T-helper 22 cell (primary cell): ENCODE measurements around the gene SECISBP2.
"Not testable (repeated sequence)": the region's sequence is repeated elsewhere in the genome, so short reads cannot be mapped to it uniquely, and the experiment has no call there.

Experiments used
- DNase-seq: peaks from one replicate; pipeline ENCODE4 v3.0.0-alpha.2; 2020; ENCODE audit warnings: low read depth

The SECISBP2 gene

DNA sequence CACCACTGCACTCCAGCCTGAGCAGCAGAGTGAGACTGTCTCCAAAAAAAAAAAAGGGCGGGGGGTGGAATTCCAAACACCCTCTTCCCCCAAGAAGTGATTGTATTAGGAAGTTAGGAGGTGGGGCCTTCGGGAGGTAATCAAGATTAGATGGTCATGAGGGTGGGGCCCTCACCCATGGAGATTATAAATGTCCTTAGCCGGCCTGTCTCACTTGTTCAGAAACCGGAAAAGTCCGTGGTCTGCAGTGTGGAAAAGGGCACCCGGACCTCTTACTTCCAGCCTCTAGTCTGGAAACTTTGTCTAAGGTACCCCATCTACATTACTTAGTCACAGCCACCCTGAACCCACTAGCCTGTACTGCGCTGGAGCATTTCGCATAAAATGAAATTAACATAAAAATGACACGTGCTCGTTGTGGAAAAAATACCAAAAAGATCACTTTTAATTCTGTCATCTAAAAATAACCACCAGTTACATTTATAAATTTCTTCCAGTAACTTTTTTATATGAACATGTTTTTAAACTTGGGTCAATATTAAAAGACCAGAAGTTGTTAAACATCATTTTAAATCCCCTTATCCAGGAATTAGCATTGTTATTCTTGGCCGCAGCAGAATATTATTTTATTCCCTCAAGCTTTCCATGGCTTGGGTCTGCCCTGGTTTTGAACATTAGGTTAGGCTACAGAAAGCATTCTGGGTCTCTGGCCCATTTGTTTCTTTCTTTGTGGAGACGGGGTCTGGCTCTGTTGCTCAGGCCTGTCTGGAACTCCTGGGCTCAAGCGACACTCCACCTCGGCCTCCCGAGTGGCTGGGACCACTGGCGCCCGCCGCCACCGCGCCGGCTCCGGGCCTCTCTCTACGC, 8.5 kb upstream of the SECISBP2 start:
- DNase-seq: no peak

DNA sequence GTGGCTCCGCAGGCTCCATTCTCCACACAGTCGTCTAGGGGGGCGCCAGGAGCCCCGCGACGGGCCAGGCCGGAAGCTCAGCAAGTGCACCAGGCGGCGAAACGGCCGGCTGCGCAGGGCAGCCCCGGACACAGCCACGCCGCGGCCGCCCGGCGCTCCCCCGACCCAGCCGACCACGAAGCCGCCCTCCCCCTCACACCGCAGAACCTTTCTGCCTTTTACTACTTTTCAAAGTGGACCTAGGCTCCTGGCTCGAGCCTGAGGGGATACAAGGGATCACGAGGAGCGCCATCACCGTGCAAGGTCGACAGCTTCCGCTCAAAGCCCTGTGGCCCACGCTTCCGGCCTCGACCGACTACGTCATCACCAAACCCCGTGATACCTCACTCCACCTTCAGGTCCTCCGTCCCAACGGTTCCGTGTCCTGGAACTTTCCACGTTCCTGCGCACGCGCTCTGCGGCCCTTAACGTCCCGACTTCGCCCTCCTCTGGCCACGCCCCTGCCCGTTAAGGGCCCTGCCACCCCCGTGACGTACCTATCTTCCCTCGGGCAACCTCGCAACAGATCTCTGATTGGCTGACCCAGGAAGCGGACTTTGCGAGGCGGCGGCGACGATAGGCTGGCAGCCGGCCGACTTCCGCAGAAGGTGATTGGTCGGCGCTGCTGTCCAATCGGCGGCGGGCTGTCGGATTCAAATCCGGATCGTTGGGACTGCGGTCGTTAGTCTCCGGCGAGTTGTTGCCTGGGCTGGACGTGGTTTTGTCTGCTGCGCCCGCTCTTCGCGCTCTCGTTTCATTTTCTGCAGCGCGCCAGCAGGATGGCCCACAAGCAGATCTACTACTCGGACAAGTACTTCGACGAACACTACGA, 7.6 kb upstream of the SECISBP2 start, which contains the start of gene CKS2:
TSS of gene CKS2 (plus strand) at position 721 of the 871 bp plus-strand sequence. CDS start at position 819, 98 bp downstream.
- peak; percentile 100 for DNase-seq

GRCh38 chr9:89311346-89312221, 6.7 kb upstream of the SECISBP2 start:
- DNase-seq: no peak

DNA sequence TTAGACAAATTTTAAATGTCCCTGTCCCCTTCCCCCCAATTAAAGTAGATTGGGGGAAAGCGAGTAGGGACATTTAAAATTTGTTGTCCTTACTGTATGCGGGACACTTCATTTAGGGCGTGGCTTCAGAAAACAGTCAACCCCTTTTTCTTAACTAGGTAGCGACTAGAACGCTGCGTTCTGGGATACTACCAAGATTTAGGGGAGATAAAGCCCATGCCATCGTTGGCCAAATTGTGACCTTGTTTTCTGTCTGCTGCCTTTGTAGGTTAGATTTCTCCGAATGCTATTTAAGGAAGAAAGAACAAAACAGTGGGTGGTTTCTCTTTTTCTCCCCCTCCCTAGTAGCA, 6.1 kb upstream of the SECISBP2 start:
- DNase-seq: no peak

DNA sequence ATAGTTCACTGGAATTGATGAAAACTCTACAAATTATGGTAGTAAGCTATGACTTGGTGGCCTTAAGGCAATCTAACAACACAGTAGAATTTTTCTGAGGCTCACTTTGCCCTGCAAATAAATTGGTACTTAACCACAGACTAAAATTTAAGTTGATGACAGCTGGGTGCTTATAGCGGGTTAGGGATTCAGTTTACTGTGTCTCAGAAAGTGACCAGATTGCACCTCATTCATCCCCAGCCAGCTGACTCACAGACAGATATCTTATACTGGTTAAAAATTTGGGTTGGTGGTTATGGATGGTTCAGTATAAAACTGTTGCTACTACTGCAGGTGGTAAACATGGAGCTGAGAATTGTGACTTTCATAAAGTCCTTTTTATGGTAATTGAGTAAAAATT, 4.5 kb upstream of the SECISBP2 start:
- no peak for DNase-seq

GRCh38 chr9:89314955-89315354, 3.3 kb upstream of the SECISBP2 start:
- no peak for DNase-seq

- no peak for DNase-seq
These were observed 2.8 kb upstream of the SECISBP2 start for GRCh38 chr9:89315482-89315881.

DNA sequence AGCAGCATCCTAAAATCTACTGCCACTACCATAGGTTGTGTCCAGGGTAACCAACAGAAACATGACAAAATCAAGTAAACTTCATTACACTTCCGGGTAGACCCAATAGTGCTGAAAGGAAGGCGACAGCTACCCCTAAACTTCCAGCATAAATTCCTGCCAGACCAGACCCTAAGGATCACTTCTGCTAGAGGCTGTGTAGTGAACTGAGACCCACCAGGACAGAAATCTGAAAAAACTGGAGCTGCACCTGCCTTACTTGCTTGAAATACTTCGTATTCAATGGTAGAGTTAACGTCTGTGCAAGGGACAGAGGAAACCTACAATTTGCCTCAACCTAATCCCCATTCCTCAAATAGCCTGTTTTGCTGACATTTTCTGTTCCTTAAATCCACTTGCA, 1.0 kb upstream of the SECISBP2 start:
- DNase-seq: no peak

DNA sequence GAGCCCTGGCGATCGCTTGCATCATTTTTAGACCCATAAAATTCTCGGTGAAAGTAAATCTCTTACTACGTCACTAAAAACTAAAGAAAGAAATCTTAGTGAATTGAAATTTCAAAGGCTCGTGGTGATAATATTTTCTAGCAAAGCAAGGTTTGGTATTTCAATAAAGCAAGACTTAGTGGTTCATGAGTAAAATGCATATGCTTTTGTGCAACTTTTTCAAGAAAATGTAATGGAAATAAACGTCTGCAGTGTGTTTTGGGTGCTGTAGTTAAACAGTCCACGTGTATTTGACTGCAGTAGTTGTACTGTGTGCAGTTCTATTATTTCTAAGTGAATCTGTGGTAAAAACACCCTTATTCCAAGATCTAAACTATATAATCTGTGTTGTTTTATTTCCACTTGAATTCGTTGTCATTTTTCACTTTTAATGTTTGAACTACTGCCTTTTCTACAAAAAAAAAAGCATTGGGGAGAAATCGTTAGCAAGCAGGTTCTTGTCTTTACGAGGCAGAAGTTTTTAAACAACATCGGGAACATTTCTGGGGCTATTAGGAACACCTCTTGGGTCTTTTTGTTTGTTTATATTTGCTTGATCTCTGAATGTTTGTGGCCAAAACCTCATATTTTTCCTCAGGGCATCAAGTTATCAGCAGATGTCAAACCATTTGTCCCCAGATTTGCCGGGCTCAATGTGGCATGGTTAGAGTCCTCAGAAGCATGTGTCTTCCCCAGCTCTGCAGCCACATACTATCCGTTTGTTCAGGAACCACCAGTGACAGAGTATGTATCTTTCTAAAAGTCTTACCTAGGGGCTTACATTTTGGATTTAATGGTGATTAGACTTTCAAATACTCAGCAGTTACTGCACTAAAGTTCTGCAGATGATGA, 960 bp downstream of the SECISBP2 start:
- no peak for DNase-seq

- DNase-seq: no peak
These were observed 5.1 kb downstream of the SECISBP2 start for GRCh38 chr9:89323390-89323789.

GRCh38 chr9:89325733-89326132, 7.4 kb downstream of the SECISBP2 start:
- no peak for DNase-seq

- no peak for DNase-seq
These were observed 9.8 kb downstream of the SECISBP2 start for GRCh38 chr9:89328064-89328463.

- DNase-seq: no peak
These were observed 11.6 kb downstream of the SECISBP2 start for GRCh38 chr9:89329917-89330316.

DNA sequence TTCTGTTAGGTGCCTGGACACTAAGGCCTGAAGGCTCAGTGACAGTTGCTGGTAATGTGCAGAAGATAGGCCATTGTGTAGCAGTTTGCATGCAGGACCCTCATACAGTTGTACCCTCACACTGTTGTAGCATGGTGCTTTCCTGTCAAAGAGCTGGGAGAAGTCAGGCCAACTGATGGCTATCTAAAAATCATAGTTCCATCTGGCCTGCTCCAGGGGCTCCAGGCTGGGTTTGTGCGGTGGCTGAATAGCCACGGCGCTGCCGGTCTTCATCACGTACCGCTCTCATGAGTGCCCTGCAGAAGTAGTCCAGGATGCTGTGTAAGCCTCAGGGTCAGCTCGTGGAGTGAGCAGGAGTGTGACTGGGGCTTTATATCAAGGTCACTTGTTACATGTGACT, 12.2 kb downstream of the SECISBP2 start:
- no peak for DNase-seq

GRCh38 chr9:89339807-89340206, 21.5 kb downstream of the SECISBP2 start:
- no peak for DNase-seq

DNA sequence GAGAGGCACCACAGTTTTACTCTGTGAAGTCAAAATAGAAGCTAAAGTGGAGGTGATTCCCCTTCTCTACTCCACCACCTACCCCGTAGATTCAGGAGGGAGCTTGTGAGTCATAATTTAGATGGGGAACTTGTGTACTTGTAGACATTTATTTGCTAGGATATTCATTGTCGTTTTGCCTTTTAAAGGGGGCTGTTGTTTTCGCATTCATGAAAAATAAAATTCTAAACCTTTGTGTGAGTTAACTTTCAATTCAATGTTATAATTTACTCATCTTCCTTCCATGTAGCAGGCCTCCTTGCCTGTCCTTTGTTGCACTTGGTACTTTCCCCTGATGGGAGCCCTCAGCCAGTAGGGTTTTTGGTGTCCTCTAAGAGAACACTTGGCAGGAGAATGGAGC, 22.0 kb downstream of the SECISBP2 start:
- no peak for DNase-seq

DNA sequence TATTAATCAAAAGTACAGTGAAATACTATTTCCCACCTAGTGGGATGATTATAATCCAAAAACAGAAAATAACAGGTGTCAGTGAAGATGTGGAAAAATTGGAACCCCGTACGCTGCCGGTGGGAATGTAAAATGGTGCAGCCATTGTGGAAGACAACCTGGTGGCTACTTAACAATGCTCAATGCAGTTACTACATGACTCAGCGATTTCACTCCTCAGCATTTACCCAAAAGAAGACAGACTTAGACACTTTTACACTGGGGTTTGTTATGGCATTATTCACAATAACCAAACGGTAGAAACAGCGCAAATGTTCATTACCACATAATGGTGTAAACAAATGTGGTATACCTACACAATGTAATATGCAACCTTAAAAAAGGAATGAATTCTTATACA, 23.9 kb downstream of the SECISBP2 start:
- no peak for DNase-seq

GRCh38 chr9:89342948-89343347, 24.6 kb downstream of the SECISBP2 start:
- no peak for DNase-seq

- DNase-seq: not testable (repeated sequence)
These were observed 25.5 kb downstream of the SECISBP2 start for GRCh38 chr9:89343812-89344211.

- no peak for DNase-seq
These were observed 27.2 kb downstream of the SECISBP2 start for GRCh38 chr9:89345476-89345875.

- no peak for DNase-seq
These were observed 28.4 kb downstream of the SECISBP2 start for GRCh38 chr9:89346696-89347095.
